ENCODE data around the gene GPR132.

DNA sequence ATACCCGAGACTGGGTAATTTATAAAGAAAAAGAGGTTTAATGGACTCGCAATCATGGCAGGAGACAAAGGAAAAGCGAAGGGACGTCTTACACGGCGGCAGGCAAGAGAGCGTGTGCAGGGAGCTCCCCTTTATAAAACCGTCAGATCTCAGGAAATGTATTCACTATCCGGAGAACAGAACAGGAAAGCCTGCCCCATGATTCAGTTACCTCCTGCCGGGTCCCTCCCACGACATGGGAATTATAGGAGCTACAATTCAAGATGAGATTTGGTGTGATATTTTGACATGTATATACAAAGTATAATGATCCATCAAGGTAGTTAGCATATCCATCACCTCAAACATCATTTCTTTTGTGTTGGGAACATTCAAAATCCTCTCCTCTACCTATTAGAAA lies 42.1 kb downstream of the GPR132 start:
- no peak for TF ChIP-seq POLR2A (IDR thresholded peaks at IDR 0.05)
- TF ChIP-seq, protein P1, sequence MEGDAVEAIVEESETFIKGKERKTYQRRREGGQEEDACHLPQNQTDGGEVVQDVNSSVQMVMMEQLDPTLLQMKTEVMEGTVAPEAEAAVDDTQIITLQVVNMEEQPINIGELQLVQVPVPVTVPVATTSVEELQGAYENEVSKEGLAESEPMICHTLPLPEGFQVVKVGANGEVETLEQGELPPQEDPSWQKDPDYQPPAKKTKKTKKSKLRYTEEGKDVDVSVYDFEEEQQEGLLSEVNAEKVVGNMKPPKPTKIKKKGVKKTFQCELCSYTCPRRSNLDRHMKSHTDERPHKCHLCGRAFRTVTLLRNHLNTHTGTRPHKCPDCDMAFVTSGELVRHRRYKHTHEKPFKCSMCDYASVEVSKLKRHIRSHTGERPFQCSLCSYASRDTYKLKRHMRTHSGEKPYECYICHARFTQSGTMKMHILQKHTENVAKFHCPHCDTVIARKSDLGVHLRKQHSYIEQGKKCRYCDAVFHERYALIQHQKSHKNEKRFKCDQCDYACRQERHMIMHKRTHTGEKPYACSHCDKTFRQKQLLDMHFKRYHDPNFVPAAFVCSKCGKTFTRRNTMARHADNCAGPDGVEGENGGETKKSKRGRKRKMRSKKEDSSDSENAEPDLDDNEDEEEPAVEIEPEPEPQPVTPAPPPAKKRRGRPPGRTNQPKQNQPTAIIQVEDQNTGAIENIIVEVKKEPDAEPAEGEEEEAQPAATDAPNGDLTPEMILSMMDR (IDR thresholded peaks at IDR 0.05): no peak
- no peak for TF ChIP-seq POLR2AphosphoS5 (IDR thresholded peaks at IDR 0.05; ENCODE audit: insufficient read depth in 1 of 2, low read depth in 1 of 2)

All from vagina (tissue), 2 donors.